ENCODE measurements around the gene TNFRSF12A.

The TNFRSF12A gene, protein sequence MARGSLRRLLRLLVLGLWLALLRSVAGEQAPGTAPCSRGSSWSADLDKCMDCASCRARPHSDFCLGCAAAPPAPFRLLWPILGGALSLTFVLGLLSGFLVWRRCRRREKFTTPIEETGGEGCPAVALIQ
- long read RNA-seq, donor 1, transcript TNFRSF12A-201 (4 exons, 1,033 nt), result major isoform, 17 of 19 reads
- long read RNA-seq, donor 1, partial matches to known transcripts, result 0 of 19 reads
- long read RNA-seq, donor 1, other reads (novel, unspliced or antisense), result 0 of 19 reads
- long read RNA-seq, donor 2, transcript TNFRSF12A-201 (4 exons, 1,033 nt), result major isoform, 17 of 20 reads
- long read RNA-seq, donor 2, partial matches to known transcripts, result 0 of 20 reads
- long read RNA-seq, donor 2, other reads (novel, unspliced or antisense), result 0 of 20 reads
- long read RNA-seq, donor 3, transcript TNFRSF12A-201 (4 exons, 1,033 nt), result major isoform, 10 of 10 reads
- long read RNA-seq, donor 3, partial matches to known transcripts, result 0 of 10 reads
- long read RNA-seq, donor 3, other reads (novel, unspliced or antisense), result 0 of 10 reads
- long read RNA-seq, donor 4, transcript TNFRSF12A-201 (4 exons, 1,033 nt), result major isoform, 9 of 17 reads
- long read RNA-seq, donor 4, partial matches to known transcripts, result 6 of 17 reads
- long read RNA-seq, donor 4, other reads (novel, unspliced or antisense), result 0 of 17 reads
- long read RNA-seq, donor 5, transcript TNFRSF12A-201 (4 exons, 1,033 nt), result major isoform, 13 of 14 reads
- long read RNA-seq, donor 5, partial matches to known transcripts, result 0 of 14 reads
- long read RNA-seq, donor 5, other reads (novel, unspliced or antisense), result 0 of 14 reads
- long read RNA-seq, donor 6, transcript TNFRSF12A-201 (4 exons, 1,033 nt), result major isoform, 16 of 17 reads
- long read RNA-seq, donor 6, partial matches to known transcripts, result 0 of 17 reads
- long read RNA-seq, donor 6, other reads (novel, unspliced or antisense), result 0 of 17 reads
- long read RNA-seq, donor 7, result 0 reads
- long read RNA-seq, donor 8, transcript TNFRSF12A-201 (4 exons, 1,033 nt), result major isoform, 12 of 15 reads
- long read RNA-seq, donor 8, partial matches to known transcripts, result 0 of 15 reads
- long read RNA-seq, donor 8, other reads (novel, unspliced or antisense), result 0 of 15 reads

DNA sequence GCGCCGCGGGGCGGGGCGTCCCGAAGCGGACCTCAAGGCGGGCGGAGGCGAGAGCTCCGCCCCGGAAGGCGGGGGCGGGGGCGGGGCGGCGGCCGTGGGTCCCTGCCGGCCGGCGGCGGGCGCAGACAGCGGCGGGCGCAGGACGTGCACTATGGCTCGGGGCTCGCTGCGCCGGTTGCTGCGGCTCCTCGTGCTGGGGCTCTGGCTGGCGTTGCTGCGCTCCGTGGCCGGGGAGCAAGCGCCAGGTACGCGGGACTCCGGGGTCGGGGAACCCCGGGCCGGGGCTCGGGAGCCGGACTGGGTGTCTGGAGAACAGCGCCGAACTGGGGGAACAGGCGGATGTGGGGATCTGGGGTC, at the start of gene TNFRSF12A:
TNFRSF12A (plus strand) TSS at position 122 of the 357 bp plus-strand sequence; CDS start at position 152, 30 bp downstream.
- peak; percentile 85 for DNase-seq

DNA sequence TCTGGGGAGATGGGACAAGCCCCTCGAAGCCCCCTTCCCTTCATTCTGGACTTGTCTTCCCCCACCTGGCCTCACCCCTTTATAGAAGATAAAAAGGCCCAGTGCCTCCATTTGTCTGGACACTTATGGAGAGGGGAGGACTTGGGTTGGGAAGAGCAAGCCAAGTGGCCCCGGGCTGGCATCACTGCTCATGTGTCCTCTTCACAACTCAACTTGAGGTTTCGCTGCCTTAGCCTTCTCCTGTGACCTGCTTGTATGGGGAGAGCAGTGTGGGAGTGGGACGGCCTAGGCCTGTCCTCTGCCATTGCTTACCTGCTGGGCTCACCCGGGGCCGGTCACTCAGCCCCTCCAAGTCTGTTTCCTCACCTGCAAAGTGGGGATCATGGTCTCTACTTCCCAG, 49.6 kb upstream of the TNFRSF12A start:
- no peak for DNase-seq

GRCh38 chr16:2971134-2971984, 48.8 kb upstream of the TNFRSF12A start:
- DNase-seq, result no peak

DNA sequence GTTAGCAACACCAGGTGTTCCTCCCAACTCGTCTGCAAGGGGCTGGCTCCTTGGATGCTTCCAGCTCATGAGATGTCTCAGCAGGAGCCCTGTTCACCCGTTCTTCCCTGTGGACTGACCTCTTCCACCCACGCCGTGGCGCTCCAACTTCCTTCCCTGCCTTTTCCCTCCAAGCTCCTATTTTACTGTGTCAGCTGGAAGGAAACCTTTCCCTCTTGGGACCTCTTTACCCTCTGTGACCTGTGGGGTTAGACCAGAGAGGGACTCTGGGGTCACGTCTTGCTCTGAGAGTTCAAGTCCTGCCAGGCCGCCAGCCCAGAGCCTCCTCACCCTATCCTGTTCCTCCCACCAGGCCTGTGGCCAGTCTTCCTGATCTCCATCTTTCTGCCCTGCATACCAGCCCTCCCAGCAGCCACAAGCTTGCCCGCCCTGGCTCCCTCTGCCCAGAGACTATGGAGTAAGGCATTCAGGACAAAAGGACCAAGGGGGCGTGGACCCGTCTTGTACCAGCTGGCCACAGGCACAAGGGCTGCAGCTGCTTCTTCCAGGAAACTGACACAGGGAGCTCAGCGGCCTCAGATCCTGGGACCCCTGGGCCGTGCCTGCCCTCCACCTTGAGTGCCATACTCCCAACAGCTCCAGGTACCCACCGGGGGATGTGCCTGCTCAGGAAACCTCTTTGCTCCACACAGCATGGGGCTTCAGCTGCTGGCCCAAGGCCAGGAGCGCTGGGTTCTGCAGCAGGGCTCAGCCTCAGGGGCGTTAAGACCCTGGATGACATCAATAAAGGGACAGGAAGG, 48.0 kb upstream of the TNFRSF12A start:
- no peak for DNase-seq

DNA sequence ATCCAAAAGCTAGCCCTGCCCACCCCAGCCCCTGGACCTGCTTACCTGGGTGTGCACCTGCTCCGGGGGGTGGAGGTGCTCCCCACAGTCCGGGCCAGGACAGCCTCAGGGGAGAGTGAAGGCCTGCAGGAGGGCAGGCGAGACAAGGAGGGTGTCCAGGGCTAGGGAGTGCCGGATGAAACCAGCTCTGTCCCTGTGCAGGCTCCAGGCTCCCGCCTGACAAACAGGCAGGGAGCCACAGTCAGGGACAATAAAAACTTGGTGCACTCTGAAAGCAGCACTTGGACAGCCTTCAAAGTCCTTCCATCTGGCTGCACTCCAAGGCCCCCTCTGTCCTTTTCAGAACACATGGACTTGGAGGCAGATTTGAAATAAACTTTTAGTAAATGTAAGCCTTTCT, 47.1 kb upstream of the TNFRSF12A start:
- DNase-seq, result no peak

DNA sequence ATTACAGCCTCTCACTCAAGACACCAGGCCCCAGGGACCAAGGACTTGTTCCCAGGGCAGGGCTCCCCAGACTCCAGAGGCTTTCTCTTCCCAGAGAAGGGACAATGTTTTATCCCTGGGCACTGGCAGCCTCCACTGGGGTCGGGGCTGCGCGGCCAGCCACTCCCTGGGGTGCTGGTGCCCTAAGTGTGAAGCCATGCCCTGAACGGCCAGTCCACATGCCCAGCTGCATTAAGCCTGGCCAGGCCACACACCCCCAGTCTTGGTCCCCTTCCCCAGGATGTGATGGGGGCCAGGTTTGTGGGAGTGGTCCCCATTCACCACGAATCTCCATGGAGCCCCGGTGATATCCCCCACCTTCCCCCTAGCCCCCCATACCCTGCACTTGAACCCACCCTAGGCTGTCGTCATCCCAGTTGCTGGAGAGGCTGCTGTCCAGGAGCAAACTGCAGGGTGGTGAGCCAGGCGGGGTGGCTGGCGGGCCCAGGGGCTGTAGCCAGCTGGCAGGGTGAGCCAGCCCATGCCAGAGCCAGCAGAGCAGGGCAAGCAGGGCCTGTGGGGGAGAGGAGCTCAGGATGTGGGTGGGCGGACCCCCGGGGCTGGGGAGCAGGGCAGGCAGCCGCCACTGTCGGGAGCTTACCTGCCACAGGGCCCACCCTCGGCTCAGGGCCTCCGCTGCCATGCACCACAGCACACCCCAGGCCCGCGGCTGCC, 46.4 kb upstream of the TNFRSF12A start:
- DNase-seq, result no peak

DNA sequence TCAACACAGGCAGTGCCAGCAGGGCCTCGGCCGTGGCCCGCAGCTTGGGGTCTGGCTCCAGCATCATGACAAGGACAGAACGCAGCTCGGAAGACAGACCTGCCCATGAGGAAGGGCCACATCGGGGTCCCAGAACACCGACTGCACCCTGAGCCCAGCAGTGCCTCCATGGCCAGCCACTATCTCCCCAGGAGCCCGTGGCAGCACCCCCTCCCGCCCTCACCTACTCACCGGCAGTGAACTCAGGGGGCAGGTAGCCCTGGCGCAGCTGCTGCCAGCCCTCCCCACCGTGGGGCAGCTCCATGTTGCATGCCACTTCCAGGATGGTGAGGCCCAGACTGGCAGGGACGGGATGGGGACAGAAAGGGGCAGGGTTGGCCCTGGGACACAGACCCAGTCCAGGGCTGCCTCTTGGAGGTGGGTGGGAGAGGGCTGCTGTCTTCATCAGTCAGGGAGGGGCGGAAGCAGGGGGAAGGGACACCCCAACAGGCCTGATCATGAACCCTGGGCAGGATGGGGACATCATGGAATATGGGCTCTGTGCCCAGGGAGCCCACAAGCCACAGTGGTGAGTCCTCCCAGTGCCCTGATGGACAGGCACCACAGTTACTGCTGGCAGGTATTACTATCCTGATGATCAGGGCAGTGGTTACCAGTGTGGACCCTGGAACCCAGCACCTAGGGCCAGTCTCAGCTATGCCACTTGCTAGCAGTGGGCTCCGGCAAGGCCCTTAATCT, 45.7 kb upstream of the TNFRSF12A start:
- DNase-seq, result no peak

DNA sequence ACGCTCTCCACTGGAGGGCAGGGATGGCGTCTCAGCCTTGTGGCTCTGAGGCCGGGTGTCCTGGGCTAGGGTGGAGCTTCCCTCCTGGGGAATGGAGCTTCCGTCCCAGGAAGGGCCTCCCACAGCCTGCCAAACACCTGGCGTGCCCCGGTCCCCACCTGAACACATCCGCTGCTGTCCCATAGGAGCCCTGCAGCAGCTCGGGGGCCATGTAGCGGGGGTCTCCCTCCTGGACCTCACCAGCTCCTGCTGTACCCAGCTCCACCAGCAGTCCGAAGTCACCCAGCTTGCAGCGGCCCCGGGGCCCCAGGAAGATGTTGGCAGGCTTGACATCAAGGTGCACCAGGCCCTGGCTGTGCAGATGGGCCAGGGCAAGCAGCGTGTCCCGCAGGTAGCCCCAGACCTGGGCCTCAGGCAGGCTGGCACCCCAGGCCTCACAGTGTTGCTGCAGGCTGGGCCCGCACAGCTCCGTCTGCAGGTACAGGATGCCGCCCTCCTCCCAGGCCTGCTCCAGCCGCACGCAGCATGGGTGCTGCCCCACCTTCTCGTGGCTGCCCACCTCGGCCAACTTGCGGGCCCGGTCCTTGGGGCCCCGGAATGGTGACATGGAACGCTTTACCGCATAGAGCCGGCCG, 44.9 kb upstream of the TNFRSF12A start:
- no peak for DNase-seq

GRCh38 chr16:2976201-2976600, 44.0 kb upstream of the TNFRSF12A start:
- no peak for DNase-seq

GRCh38 chr16:2976673-2977072, 43.5 kb upstream of the TNFRSF12A start:
- no peak for DNase-seq

GRCh38 chr16:2977440-2977839, 42.7 kb upstream of the TNFRSF12A start:
- no peak for DNase-seq

DNA sequence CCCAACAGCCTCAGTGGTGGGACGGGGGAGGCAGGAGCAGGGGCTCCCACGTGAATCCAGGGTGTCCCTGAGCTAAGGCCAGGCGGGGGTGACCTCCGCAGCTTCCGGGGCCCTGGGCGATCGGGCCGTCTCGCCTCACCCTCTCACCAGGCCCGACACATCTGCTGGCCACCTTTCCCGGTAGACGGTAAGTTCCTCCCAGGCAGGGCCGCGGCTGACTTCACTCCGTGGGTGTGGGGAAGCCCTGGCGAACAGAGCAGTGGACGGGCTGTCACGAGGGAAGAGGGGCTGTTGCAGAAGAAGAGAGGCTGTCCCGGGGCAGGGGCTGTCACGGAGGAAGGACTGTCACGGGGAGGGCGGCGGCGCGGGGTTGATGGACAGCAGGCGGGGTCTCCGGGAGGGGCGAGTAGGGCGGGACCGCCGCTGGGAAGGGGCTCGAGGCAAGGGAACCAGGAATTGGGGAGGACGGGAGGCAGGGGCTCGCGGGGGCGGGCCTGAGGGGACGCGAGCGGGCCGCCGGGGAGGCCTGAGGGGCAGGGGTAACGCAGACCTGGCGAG, 40.4 kb upstream of the TNFRSF12A start:
- peak; percentile 21 for DNase-seq

GRCh38 chr16:2980227-2981176, 39.7 kb upstream of the TNFRSF12A start, which contains the start of gene PKMYT1:
PKMYT1 (minus strand) TSS chr16:2980446; CDS start chr16:2979657, 789 bp downstream.
- peak; percentile 97 for DNase-seq

- DNase-seq, result peak; percentile 39
Measured at GRCh38 chr16:2981177-2981898, 38.8 kb upstream of the TNFRSF12A start.

DNA sequence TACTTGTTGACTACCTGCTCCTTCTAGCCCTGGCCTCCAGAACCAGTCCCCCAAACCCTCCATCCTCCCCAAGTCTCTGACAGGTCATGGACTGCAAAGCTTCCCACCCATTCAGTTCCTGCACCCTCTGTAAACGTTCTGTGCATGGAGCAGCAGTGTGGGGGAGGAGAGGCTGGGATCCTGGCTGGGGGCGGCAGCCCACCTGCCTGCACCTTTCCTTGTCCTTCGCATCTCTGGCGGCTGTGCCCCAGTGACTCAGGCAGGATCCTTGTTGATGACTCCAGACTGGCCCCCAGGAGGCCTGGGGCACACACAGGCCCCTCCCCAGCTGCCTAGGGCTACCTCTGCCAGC, 38.3 kb upstream of the TNFRSF12A start:
- no peak for DNase-seq

DNA sequence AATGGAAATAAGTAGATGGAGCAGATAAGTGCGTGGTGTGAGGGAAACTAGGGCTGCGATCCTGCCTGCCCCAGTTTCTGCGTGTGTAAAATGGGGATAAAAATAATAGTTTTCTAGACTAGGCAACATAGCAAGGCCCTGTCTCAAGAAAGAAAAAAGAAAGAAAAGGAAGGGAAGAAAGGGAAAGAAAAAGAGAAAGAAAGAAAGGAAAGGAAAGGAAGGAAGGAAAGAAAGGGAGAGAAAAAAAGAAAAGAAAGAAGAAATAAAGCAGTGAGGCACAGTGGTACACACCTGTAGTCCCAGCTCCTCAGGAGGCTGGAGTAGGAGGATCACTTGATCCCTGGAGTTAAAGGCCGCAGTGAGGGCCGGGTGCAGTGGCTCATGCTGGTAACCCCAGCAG, 37.8 kb upstream of the TNFRSF12A start:
- no peak for DNase-seq

DNA sequence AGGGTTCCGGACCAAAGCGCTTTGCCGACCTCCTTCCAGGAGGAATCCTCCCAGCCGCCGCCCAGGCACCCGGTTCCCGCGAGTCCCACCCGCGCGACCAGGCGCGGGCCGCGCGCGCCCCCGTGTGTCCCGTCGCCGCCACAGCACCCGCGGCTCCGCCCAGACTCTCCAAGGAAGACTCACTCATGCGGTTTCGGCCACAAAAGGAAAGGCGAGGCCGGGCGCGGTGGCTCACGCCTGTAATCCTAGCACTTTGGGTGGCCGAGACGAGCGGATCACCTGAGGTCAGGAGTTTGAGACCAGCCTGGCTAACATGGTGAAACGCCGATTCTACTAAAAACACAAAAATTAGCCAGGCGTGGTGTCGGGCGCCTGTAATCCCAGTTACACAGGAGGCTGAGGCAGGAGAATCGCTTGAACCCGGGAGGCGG, 36.4 kb upstream of the TNFRSF12A start:
- peak; percentile 85 for DNase-seq

Measured in right kidney (tissue), 9 donors.